GM15510 (cell line): Measurements from ENCODE around the gene PAX9.

Experiments
- POLR2A ChIP-seq: IDR thresholded peaks from 3 replicates; pipeline ENCODE4 v1.6.1; 2011; ENCODE audit warnings: borderline replicate concordance; ENCODE audit not compliant: insufficient read length; ENCODE audit errors: extremely low read depth

Gene PAX9

GRCh38 chr14:36690311-36691040 is 28.8 kb downstream of the PAX9 start:
- no peak for TF ChIP-seq POLR2A

- no peak for TF ChIP-seq POLR2A
Observed at GRCh38 chr14:36700651-36701050, 39.0 kb downstream of the PAX9 start.

DNA sequence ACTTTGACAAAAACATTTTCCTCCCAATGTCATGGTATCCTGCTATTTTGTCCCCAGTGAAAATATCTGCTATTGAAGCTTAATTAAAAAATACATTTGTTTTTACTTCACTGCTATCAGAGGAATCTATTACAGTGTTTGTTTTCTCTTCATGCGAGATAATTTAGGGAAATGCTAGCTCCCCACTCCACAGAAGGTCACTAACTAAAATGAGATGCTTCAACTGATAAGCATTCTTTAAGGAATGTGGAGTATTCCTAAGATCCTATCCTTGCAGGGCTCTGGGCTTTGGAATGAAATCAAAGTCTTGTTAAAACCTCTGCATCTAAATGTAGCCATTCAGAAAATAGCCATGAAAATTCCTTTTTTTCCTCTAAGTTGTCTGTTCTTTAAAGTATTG is 39.5 kb downstream of the PAX9 start:
- TF ChIP-seq POLR2A, result no peak

GRCh38 chr14:36702474-36702873 is 40.8 kb downstream of the PAX9 start:
- no peak for TF ChIP-seq POLR2A

DNA sequence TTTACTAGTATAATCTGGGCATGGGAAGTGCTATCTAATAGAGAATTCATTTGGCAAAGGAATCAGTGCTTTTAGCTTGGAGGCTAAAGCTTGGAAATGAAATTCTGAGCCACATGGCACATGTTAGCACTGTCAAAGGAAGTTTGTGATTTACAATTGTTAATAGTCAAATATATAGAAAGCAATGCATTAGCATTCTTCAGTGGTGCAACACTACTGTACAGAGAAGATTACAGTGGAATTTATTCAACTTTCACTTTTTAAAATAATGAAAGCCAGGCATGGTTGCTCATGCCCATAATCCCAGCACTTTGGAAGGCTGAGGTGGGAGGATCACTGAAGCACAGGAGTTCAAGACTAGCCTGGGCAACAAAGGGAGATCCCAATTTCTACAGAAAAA is 45.9 kb downstream of the PAX9 start:
- no peak for TF ChIP-seq POLR2A

DNA sequence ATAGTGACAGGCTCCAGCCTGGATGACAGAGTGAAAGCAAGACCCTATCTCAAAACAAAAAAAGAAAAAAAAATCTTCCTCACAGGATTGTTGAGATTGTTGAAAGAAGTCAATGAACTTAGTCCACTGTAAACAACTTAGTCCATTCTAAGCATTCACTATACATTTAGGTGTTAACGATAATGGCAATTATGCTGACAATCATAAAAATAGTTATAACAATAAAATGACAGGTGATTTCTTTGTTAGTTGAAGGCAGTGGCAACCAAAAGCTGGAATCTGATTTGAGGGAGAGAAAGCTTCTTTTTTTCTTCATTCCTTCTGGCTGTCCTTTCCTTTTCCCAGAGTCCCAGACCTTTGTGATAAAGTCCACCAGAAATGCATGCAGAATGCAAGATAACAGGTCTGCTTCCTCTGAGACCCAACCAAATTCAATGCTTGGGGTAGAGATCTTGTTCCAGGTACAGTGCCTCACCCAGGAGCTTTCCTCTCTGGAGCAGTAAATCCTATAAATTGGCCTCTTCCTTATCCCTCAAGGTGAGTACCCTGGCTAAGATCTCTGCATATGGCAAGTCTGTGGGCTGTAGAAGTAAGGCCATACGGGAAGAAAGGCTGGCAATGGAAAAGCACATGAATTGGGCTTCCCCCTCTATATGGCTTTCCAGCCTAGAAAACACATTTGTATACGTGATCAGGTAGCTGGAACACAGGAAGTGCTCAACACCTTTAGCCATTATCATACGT is 52.5 kb downstream of the PAX9 start:
- TF ChIP-seq POLR2A, result no peak

GRCh38 chr14:36716614-36717184 is 55.0 kb downstream of the PAX9 start:
- no peak for TF ChIP-seq POLR2A

DNA sequence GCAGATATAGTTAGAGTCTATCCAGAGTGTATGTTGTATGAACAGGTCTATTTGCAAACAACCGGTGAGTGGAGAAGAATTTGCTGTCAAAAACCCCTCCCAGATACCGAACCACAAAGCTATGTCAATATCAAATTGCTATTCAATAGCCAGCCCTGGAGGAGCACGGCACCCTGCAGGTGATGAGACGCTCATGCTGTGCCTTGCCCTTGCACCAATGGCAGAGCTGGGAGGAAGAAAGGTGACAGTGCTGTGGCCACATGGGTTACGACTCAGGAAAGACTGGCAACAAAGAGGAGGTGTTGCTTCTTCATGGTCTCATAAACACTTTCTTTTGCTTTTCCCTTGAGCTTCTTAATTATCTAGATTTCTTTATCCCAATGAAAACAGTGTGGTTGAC is 55.7 kb downstream of the PAX9 start:
- no peak for TF ChIP-seq POLR2A

DNA sequence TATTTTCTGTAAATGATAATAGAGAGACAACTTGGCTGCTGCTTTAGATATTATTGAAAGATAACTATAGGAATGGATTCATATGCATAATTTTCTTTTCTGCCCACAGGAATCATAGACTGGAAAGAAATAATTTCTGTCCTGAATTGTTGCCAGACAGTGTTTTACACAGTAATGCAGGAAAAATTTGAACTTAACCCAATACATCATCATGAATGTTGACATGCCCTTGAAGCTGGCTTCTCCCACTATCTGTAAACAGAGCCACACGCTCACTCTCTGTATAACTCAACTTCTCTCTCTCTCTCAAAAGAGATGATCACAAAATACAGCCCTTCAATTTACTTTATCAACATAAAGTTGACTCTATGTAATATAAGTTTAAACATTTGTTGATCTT is 56.6 kb downstream of the PAX9 start:
- TF ChIP-seq POLR2A, result no peak

GRCh38 chr14:36719823-36720222 is 58.2 kb downstream of the PAX9 start:
- TF ChIP-seq POLR2A, result no peak

- TF ChIP-seq POLR2A, result no peak
Observed at GRCh38 chr14:36720657-36721056, 59.0 kb downstream of the PAX9 start.

DNA sequence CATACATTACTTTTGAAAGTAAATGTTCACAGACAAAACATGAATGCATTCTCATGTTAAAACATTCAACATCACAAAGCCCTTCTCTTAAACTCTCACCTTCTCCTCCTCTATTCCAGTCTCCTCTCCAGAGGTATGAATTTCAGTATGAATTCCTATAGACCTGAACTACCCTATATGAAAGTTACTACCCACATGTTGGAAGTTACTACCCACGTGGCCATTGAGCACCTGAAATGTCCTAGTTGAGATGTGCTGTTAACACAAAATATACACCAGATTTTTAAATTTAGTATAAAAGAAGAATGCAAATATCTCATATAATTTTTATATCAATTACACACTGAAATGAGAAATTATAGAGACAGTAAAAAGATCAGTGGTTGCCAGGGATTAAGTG is 60.2 kb downstream of the PAX9 start:
- TF ChIP-seq POLR2A, result no peak

- no peak for TF ChIP-seq POLR2A
Observed at GRCh38 chr14:36723530-36723929, 61.9 kb downstream of the PAX9 start.

DNA sequence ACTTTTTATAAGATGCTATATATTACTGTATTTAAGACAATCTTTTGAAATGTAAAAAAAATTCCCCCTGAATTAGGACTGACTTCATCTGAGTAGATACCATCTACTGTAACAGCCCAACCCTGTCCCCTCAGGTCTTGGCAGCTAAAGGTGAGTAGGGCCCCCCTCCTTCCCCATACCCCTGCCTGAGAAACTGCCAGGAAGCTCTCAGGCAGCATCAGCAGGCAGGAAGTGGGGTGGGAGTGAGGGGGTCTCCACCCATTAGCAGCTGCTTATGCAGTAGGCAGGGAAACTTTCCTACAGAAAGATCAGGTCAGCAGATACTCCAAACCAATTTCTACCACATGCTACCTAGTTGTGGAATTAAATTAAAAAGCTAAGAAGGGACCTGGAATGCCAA is 62.5 kb downstream of the PAX9 start:
- TF ChIP-seq POLR2A, result no peak

DNA sequence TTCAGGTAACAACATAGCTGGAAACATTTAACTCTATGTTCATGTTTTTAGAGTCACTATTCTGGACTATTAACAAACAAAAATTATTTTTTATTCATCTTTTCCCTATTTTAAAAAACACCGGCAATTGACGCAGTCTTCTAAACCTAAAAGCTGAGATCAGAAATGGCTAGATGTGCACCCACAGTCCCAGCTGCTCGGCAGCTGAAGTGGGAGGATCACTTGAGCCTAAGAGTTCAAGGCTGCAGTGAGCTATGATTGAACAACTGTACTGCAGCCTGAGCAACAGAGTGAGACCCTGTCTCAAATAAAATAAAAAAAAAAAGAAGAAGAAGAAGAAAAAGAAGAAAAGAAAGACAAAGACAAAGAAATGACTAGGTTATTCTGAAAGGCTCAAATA is 64.5 kb downstream of the PAX9 start:
- TF ChIP-seq POLR2A, result no peak
